Liver (tissue), 9 donors: ENCODE data around the gene DST. TPM values are rescaled to one million over a fixed set of nuclear protein-coding genes. Genes with fewer than 3 reads are reported as not detected.

ENCODE experiments used
- DNase-seq: peaks from one replicate; pipeline ENCODE4 v3.0.0-alpha.2; 2017; ENCODE audit warnings: low spot score
- H3K27ac ChIP-seq, 2 donors: one replicate each; pipeline ENCODE4 v1.7.0; 2013; ENCODE audit warnings: inconsistent platforms in 2 of 2, low read length in 2 of 2, control low read depth in 1 of 2, low read depth in 1 of 2, mild to moderate bottlenecking in 1 of 2
- H3K27me3 ChIP-seq, 4 donors: one replicate each; pipeline versions ENCODE4 v1.6.1 to v1.7.0; 2013; ENCODE audit warnings: low read length in 3 of 4, inconsistent platforms in 1 of 4, mild to moderate bottlenecking in 1 of 4, moderate library complexity in 1 of 4; ENCODE audit not compliant: control insufficient read depth in 4 of 4, insufficient read depth in 4 of 4
- H3K36me3 ChIP-seq, 4 donors: one replicate each; pipeline versions ENCODE4 v1.6.1 to v1.7.0; 2013; ENCODE audit warnings: low read length in 3 of 4, mild to moderate bottlenecking in 3 of 4, low read depth in 1 of 4, moderate library complexity in 1 of 4; ENCODE audit not compliant: control insufficient read depth in 4 of 4, insufficient read depth in 3 of 4
- H3K4me1 ChIP-seq, 4 donors: one replicate each; pipeline versions ENCODE4 v1.6.1 to v1.7.0; 2013; ENCODE audit warnings: low read length in 3 of 4, mild to moderate bottlenecking in 3 of 4, moderate library complexity in 1 of 4; ENCODE audit not compliant: control insufficient read depth in 4 of 4, insufficient read depth in 4 of 4
- H3K4me3 ChIP-seq, 3 donors: one replicate each; pipeline versions ENCODE4 v1.6.1 to v1.7.0; 2013; ENCODE audit warnings: low read length in 3 of 3, control low read depth in 1 of 3, low read depth in 1 of 3, mild to moderate bottlenecking in 1 of 3
- H3K9ac ChIP-seq, 2 donors: one replicate each; pipeline ENCODE4 v1.7.0; 2013; ENCODE audit warnings: low read length in 2 of 2, mild to moderate bottlenecking in 2 of 2, moderate library complexity in 2 of 2, control low read depth in 1 of 2, low read depth in 1 of 2
- H3K9me3 ChIP-seq, 4 donors: one replicate each; pipeline versions ENCODE4 v1.6.1 to v1.7.0; 2013; ENCODE audit warnings: low read length in 3 of 4; ENCODE audit not compliant: control insufficient read depth in 4 of 4
- ATF3 ChIP-seq: IDR thresholded peaks from 2 replicates; pipeline ENCODE4 v1.6.1; 2016; ENCODE audit warnings: antibody characterized with exemption
- CTCF ChIP-seq: fragments of 150-350 bp; IDR thresholded peaks from 2 replicates; pipeline ENCODE4 v1.5.1; 2017; ENCODE audit warnings: improper control_type of control experiment, low read depth, low read length; ENCODE audit not compliant: missing input control
- EGR1 ChIP-seq, 2 donors: IDR thresholded peaks; 2 replicates each; pipeline ENCODE4 v1.6.1; 2016 to 2018; ENCODE audit warnings: antibody characterized with exemption in 2 of 2, low read depth in 2 of 2
- FOXA1 ChIP-seq: IDR thresholded peaks from 2 replicates; pipeline ENCODE4 v1.6.1; 2016; ENCODE audit warnings: antibody characterized with exemption
- FOXA2 ChIP-seq: IDR thresholded peaks from 2 replicates; pipeline ENCODE4 v1.6.1; 2016; ENCODE audit warnings: antibody characterized with exemption
- GABPA ChIP-seq, 2 donors: IDR thresholded peaks in 1 of 2; conservative IDR thresholded peaks in 1 of 2; 2 replicates each; pipeline ENCODE4 v1.6.1; 2016; ENCODE audit warnings: antibody characterized with exemption in 2 of 2, mild to moderate bottlenecking in 1 of 2, moderate library complexity in 1 of 2
- HNF4A ChIP-seq, 2 donors: conservative IDR thresholded peaks; 2 replicates each; pipeline ENCODE4 v1.6.1; 2016; ENCODE audit warnings: antibody characterized with exemption in 2 of 2, mild to moderate bottlenecking in 2 of 2
- HNF4G ChIP-seq: IDR thresholded peaks from 2 replicates; pipeline ENCODE4 v1.6.1; 2016; ENCODE audit warnings: antibody characterized with exemption
- JUND ChIP-seq, 2 donors: IDR thresholded peaks; 2 replicates each; pipeline ENCODE4 v1.6.1; 2016; ENCODE audit warnings: antibody characterized with exemption in 2 of 2
- MAX ChIP-seq: IDR thresholded peaks from 2 replicates; pipeline ENCODE4 v1.6.1; 2016; ENCODE audit warnings: antibody characterized with exemption
- NR2F2 ChIP-seq: IDR thresholded peaks from 2 replicates; pipeline ENCODE4 v1.6.1; 2016; ENCODE audit warnings: antibody characterized with exemption
- RAD21 ChIP-seq, 2 donors: IDR thresholded peaks; 2 replicates each; pipeline ENCODE4 v1.6.1; 2016; ENCODE audit warnings: antibody characterized with exemption in 2 of 2, mild to moderate bottlenecking in 2 of 2
- REST ChIP-seq: IDR thresholded peaks from 2 replicates; pipeline ENCODE4 v1.6.1; 2016; ENCODE audit warnings: antibody characterized with exemption, mild to moderate bottlenecking
- RXRA ChIP-seq, 2 donors: IDR thresholded peaks; 2 replicates each; pipeline ENCODE4 v1.6.1; 2017 to 2018; ENCODE audit warnings: antibody characterized with exemption in 2 of 2, mild to moderate bottlenecking in 1 of 2
- SP1 ChIP-seq: IDR thresholded peaks from 2 replicates; pipeline ENCODE4 v1.6.1; 2018; ENCODE audit warnings: antibody characterized with exemption, mild to moderate bottlenecking
- TAF1 ChIP-seq: conservative IDR thresholded peaks from 2 replicates; pipeline ENCODE4 v1.6.1; 2016; ENCODE audit warnings: antibody characterized with exemption, mild to moderate bottlenecking
- YY1 ChIP-seq: IDR thresholded peaks from 2 replicates; pipeline ENCODE4 v1.6.1; 2016; ENCODE audit warnings: antibody characterized with exemption, mild to moderate bottlenecking
- ZBTB33 ChIP-seq: IDR thresholded peaks from 2 replicates; pipeline ENCODE4 v1.6.1; 2016; ENCODE audit warnings: antibody characterized with exemption
- WGBS: extraction: QIAGEN DNeasy Blood & Tissue Kit; methylation state at CpG from one replicate; pipeline ENCODE4 v1.1.7; 2013; 5-methylcytosine and 5-hydroxymethylcytosine counted together
- polyA plus RNA-seq, 2 donors: library from polyadenylated mRNA; stranded (reverse) in 1 of 2; unstranded in 1 of 2; fragments of 200-250 nt in 1 of 2; fragments of >200 nt in 1 of 2; fragmentation: Nextera tagmentation in 1 of 2; extraction: Ambion mirVana in 1 of 2; gene quantifications; one replicate each; pipeline versions ENCODE4 v1.2.1 to v1.2.3, GENCODE V29; 2013 to 2015
- total RNA-seq, 2 donors: library from RNA; depleted of rRNA; stranded (reverse); fragments of >200 nt; gene quantifications; one replicate each; pipeline ENCODE4 v1.2.3, GENCODE V29; 2014
- donor health status: healthy.
- donor health status: healthy.
- donor health status: healthy.
- donor health status: healthy.
- donor health status: healthy.

DST gene
- total and polyA plus RNA-seq, 4 donors: 30.5 to 234 (median 86.7) TPM

- Histone ChIP-seq H3K27me3 (no peaks in the 10 kb centered on the region), H3K27ac (no peak overlapping the region), H3K9ac (no peak overlapping the region), H3K4me3 (no peak overlapping the region), H3K9me3 (no peaks in the 10 kb centered on the region), H3K4me1 (no peaks in the 10 kb centered on the region), H3K36me3 (peaks cover 0 to 53% (median 41%) of the 10 kb centered on the region in 4 donors)
- 92% methylated on average over 4 of the region's 4 CpGs for WGBS
- no peak for DNase-seq
- TF ChIP-seq ZBTB33 (no peak), SP1 (no peak), YY1 (no peak), RAD21 (IDR thresholded peaks at IDR 0.05) (no peak), MAX (no peak), HNF4A (conservative IDR thresholded peaks at IDR 0.05) (no peak), GABPA (IDR thresholded peaks at IDR 0.05 in 1 of 2, conservative IDR thresholded peaks at IDR 0.05 in 1 of 2) (no peak), FOXA1 (no peak), JUND (IDR thresholded peaks at IDR 0.05) (no peak), CTCF (no peak), REST (no peak), HNF4G (no peak), EGR1 (IDR thresholded peaks at IDR 0.05; ENCODE audit: low read depth in 2 of 2) (no peak), TAF1 (no peak), NR2F2 (no peak), RXRA (IDR thresholded peaks at IDR 0.05) (no peak), FOXA2 (no peak), ATF3 (no peak)
Observed at GRCh38 chr6:56491606-56492328, 150.9 kb downstream of the DST start.
